ENCODE data around the gene TBC1D22A.

DNA sequence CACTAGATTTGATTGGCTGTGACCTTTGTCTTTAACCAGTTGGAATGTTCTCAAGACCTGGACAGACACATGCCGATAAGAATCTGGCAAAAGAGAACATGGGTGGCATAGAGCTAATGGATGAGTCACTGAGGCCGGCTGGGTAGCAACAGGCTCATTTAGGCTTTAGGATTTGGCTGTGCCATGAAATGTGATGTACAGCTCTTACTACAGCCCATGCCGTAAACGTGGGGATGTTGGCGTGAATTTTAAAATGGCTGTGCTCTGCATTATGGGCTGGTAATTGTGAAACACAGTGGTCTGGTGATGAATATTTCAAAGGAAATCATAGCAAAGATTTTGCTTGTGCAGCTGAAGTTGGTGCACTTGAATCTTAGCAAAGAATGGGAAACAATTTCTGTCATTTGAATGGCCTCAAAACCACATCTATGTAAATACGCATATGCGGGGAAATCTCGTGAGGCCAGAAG, 332.4 kb downstream of the TBC1D22A start:
- TF ChIP-seq, protein P1, sequence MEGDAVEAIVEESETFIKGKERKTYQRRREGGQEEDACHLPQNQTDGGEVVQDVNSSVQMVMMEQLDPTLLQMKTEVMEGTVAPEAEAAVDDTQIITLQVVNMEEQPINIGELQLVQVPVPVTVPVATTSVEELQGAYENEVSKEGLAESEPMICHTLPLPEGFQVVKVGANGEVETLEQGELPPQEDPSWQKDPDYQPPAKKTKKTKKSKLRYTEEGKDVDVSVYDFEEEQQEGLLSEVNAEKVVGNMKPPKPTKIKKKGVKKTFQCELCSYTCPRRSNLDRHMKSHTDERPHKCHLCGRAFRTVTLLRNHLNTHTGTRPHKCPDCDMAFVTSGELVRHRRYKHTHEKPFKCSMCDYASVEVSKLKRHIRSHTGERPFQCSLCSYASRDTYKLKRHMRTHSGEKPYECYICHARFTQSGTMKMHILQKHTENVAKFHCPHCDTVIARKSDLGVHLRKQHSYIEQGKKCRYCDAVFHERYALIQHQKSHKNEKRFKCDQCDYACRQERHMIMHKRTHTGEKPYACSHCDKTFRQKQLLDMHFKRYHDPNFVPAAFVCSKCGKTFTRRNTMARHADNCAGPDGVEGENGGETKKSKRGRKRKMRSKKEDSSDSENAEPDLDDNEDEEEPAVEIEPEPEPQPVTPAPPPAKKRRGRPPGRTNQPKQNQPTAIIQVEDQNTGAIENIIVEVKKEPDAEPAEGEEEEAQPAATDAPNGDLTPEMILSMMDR (IDR thresholded peaks at IDR 0.05): no peak
- TF ChIP-seq POLR2AphosphoS5 (IDR thresholded peaks at IDR 0.05) (no peak), POLR2A (IDR thresholded peaks at IDR 0.05) (no peak)

All from gastroesophageal sphincter (tissue), 3 donors.